GM19452 (cell line): ENCODE results near the gene AP2M1.
"Not testable (repeated sequence)": the region's sequence is repeated elsewhere in the genome, so short reads cannot be mapped to it uniquely, and the experiment has no call there.

Experiments
- ATAC-seq: cut with Tn5 transposase; IDR thresholded peaks from one replicate; pipeline ENCODE4 v1.9.1; 2021; ENCODE audit not compliant: unreplicated experiment

The AP2M1 gene

GRCh38 chr3:184156522-184156955 is 18.1 kb upstream of the AP2M1 start:
- ATAC-seq, result no peak

GRCh38 chr3:184157206-184157605 is 17.4 kb upstream of the AP2M1 start:
- ATAC-seq, result no peak

- no peak for ATAC-seq
These were observed 16.3 kb upstream of the AP2M1 start for GRCh38 chr3:184158404-184158803.

GRCh38 chr3:184160456-184160855 is 14.2 kb upstream of the AP2M1 start:
- ATAC-seq, result no peak

- not testable (repeated sequence) for ATAC-seq
These were observed 12.0 kb upstream of the AP2M1 start for GRCh38 chr3:184162571-184163070.

- no peak for ATAC-seq
These were observed 9.9 kb upstream of the AP2M1 start for GRCh38 chr3:184164648-184165330.

GRCh38 chr3:184165543-184165942 is 9.1 kb upstream of the AP2M1 start:
- ATAC-seq, result no peak

- no peak for ATAC-seq
These were observed 8.0 kb upstream of the AP2M1 start for GRCh38 chr3:184166671-184167070.

GRCh38 chr3:184167786-184168185 is 6.9 kb upstream of the AP2M1 start:
- ATAC-seq, result no peak

GRCh38 chr3:184168363-184169120 is 6.1 kb upstream of the AP2M1 start:
- no peak for ATAC-seq

- ATAC-seq, result no peak
These were observed 4.5 kb upstream of the AP2M1 start for GRCh38 chr3:184169896-184170875.

GRCh38 chr3:184171562-184171961 is 3.1 kb upstream of the AP2M1 start:
- ATAC-seq, result no peak

GRCh38 chr3:184172681-184173373 is 1.8 kb upstream of the AP2M1 start:
- no peak for ATAC-seq

- no peak for ATAC-seq
These were observed 1.3 kb upstream of the AP2M1 start for GRCh38 chr3:184173374-184173722.

GRCh38 chr3:184174284-184174645 is 390 bp upstream of the AP2M1 start:
- ATAC-seq, result peak; percentile 2

- no peak for ATAC-seq
These were observed 851 bp downstream of the AP2M1 start for GRCh38 chr3:184175506-184175905.

- ATAC-seq, result no peak
These were observed 1.3 kb downstream of the AP2M1 start for GRCh38 chr3:184175981-184176376.

- ATAC-seq, result no peak
These were observed 2.0 kb downstream of the AP2M1 start for GRCh38 chr3:184176377-184177330.

GRCh38 chr3:184177331-184177731 is 2.7 kb downstream of the AP2M1 start:
- ATAC-seq, result no peak
